Activated naive CD4-positive, alpha-beta T cell treated with anti-CD3 and anti-CD28 coated beads, Interleukin-2, amount 10 ng/mL, durations not matched to agents 7 days and 5 days (primary cell): ENCODE data around the gene FHL2.
A peak's percentile ranks its signal among the peaks of the same experiment; 100 is the strongest.

ENCODE experiments used
- CTCF ChIA-PET: fragments of 350-600 bp; sonication (Branson Sonifier 250); formaldehyde crosslinking; loops from one replicate; lab custom pipeline; 2021; ENCODE audit warnings: antibody characterized with exemption; lab: Charles Lee
- DNase-seq: peaks from one replicate; pipeline ENCODE4 v3.0.0-alpha.2; 2020
- H3K27ac Mint-ChIP-seq: one replicate; pipeline ENCODE4 v1.8.0; 2021; ENCODE audit warnings: mild to moderate bottlenecking, moderate library complexity, mixed read lengths
- H3K27me3 Mint-ChIP-seq: one replicate; pipeline ENCODE4 v1.8.0; 2021; ENCODE audit warnings: mild to moderate bottlenecking, mixed read lengths
- H3K36me3 Mint-ChIP-seq: one replicate; pipeline ENCODE4 v1.8.0; 2021; ENCODE audit warnings: mixed read lengths
- H3K4me1 Mint-ChIP-seq: one replicate; pipeline ENCODE4 v1.8.0; 2021; ENCODE audit warnings: mixed read lengths
- H3K4me3 Mint-ChIP-seq: one replicate; pipeline ENCODE4 v1.8.0; 2021; ENCODE audit warnings: mild to moderate bottlenecking, moderate library complexity, mixed read lengths
- H3K9me3 Mint-ChIP-seq: one replicate; pipeline ENCODE4 v1.8.0; 2021; ENCODE audit warnings: mixed read lengths

FHL2 gene

DNA sequence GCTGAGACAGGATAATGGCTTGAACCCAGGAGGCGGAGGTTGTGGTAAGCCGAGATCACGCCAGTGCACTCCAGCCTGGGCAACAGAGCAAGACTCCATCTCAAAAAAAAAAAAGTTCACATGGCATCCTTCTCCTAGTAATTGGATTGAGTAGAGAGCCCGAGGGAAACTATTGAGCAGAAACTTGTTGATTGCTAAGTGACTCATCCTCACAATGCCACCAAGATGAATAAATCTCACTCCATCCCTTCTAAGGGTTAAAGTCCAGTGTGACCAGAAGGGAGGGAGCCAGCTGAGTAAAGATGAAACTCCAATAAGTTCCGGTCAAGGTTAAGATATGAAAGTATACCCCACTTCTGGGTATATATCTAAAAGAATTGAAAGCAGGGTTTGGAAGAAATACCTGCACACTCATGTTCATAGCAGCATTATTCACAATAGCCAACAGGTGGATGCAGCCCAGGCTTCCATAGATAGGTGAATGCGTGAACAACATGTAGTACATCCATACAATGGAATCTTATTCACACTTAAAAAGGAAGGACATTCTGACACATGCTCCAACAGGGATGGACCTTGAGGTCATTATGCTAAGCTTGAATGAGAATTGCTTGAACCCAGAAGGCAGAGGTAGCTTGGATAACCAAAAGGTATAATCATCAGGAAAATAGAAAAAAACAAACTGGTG, 13.0 kb upstream of the FHL2 start:
- Mint-ChIP-seq H3K27me3 (peaks cover 59% of the 10 kb centered on the region), H3K4me3 (no peak overlapping the region)
- DNase-seq = no peak

DNA sequence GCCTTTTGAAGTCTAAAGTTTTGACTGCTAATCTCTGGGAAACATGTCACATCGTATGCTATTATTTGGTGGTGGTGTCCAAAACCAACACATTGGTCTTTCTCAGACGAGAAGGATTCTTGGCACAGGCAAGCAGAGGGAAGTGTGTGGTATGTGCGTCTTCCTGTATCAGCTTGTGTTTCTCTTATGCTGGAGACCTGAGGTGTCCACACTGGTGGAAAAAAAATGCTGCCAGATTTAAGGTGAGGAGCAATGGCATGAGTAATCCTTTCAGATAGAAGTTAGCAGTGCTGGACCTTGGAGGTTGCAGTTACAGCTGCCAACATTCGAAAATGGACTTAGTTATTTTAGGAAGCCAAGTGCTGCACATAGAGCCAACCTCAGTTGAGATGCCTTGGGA, 11.7 kb upstream of the FHL2 start:
- Mint-ChIP-seq H3K36me3 (no peaks in the 10 kb centered on the region), H3K4me3 (no peak overlapping the region), H3K27ac (no peak overlapping the region), H3K9me3 (no peaks in the 10 kb centered on the region), H3K4me1 (no peaks in the 10 kb centered on the region), H3K27me3 (peaks cover 58% of the 10 kb centered on the region)
- no peak for DNase-seq
- CTCF ChIA-PET = no interaction called here

More for the DNA sequence above, 13.0 kb upstream of the FHL2 start:
- Mint-ChIP-seq H3K27ac (no peak overlapping the region), H3K36me3 (no peaks in the 10 kb centered on the region), H3K9me3 (no peaks in the 10 kb centered on the region), H3K4me1 (peaks cover 3% of the 10 kb centered on the region)
- CTCF ChIA-PET = no interaction called here

DNA sequence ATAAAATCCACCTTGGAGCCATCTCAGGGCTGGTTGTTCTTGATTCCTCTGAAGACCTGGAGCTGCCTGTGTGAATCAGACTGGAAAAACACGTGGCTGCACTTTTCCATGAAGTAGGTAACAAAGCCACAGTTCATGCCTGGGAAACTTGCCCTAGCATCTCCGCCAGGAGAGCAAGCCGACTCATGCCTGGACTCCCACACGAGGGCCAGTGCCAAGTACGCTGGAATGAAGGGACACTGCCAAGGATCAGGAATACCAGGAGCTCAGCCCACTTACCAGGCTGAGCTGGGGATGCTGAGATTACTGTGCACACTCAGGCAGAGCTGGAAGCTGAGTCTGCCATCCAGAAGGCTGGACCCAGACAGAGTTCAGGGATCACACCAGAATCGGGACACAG, 10.9 kb upstream of the FHL2 start:
- no peak overlapping the region for H3K4me3 Mint-ChIP-seq
- H3K27ac Mint-ChIP-seq = no peak overlapping the region
- H3K9me3 Mint-ChIP-seq = no peaks in the 10 kb centered on the region
- no peak for DNase-seq
- CTCF ChIA-PET = no interaction called here
- H3K36me3 Mint-ChIP-seq = no peaks in the 10 kb centered on the region
- H3K4me1 Mint-ChIP-seq = no peaks in the 10 kb centered on the region
- H3K27me3 Mint-ChIP-seq = peaks cover 63% of the 10 kb centered on the region

DNA sequence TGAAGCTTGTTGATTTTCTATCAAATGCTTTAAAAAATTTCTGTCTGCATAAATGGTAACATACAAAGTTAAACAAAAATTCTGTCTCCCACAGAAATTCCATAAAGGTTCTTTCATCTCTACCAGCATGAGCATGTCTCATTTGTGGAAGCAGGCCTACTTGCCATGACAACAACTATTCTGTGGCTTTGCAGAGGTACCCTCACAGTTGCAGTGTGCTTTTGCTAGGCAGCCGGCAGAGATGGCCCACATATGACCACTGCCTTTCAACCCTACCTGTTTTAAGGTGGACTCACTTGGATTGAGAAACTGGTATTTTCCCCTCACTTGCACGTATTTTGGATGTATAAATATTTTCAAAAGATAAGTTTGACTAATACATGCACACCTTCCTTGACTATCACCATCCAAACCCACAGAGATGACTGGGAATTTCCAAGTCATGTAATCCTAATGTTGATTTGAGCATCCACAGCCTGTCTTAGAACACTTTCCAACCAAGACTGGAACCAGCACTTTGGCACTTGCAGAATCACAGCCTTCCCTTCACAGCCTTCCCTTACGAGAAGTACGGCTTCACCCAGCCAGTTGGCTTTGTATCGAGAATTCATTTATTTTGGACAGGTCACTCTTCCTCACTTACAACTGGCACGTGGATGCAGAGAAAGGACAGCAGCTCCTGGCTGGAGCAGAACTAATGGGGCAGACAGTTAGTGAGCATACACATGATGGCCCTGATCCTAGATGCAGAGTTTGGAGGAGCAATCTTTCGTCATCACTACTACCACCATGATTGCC, 9.3 kb upstream of the FHL2 start:
- Mint-ChIP-seq H3K4me1 (no peaks in the 10 kb centered on the region), H3K36me3 (no peaks in the 10 kb centered on the region), H3K27ac (no peak overlapping the region), H3K9me3 (no peaks in the 10 kb centered on the region), H3K27me3 (peaks cover 65% of the 10 kb centered on the region), H3K4me3 (no peak overlapping the region)
- DNase-seq = no peak
- CTCF ChIA-PET = interaction anchor here (0.9 kb wide), 2 partner anchors 12 to 39 kb away, joined by 3 to 4 read pairs; no protein-coding TSS in a partner anchor

DNA sequence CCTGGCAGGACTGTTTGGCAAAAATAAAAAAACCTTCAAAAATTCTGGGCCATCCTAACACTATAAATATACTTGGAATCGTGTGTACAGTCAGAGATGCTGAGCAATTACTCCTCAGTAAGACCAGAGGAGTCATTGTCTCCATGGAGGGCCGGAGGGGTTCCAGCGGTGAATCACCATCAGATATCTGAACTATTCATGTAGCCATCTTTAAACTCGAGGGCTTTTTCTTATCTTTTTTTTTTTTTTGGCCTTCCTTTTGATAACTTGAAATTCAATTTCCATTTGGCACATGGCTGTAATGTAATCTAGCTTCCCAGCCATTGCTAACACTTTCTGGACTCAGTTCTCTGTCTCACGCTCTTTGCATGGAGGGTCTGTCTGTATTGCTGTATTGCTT, 7.4 kb upstream of the FHL2 start:
- H3K9me3 Mint-ChIP-seq = no peaks in the 10 kb centered on the region
- no peak for DNase-seq
- H3K4me1 Mint-ChIP-seq = no peaks in the 10 kb centered on the region
- CTCF ChIA-PET = no interaction called here
- no peak overlapping the region for H3K4me3 Mint-ChIP-seq
- H3K27ac Mint-ChIP-seq = no peak overlapping the region
- peaks cover 50% of the 10 kb centered on the region for H3K27me3 Mint-ChIP-seq
- no peaks in the 10 kb centered on the region for H3K36me3 Mint-ChIP-seq

DNA sequence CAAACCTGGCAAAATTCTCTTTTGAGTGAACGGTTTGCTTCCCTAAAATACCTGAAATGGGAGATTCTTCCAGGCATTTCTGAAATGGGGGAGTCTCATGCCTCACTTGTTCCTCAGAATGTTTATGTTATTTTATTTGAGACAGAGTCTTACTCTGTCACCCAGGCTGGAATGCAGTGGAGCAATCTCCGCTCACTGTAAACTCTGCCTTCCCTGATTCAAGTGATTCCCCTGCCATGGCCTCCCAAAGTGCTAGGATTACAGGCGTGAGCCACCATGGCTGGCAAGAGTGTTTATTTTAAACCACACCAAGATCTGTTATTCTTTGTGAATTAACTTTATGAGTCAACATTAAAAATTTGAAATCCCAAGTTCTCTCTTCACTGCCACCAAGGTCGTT, 6.4 kb upstream of the FHL2 start:
- Mint-ChIP-seq H3K36me3 (no peaks in the 10 kb centered on the region), H3K27ac (no peak overlapping the region), H3K9me3 (no peaks in the 10 kb centered on the region), H3K4me3 (no peak overlapping the region), H3K27me3 (peaks cover 51% of the 10 kb centered on the region), H3K4me1 (no peaks in the 10 kb centered on the region)
- DNase-seq = no peak
- CTCF ChIA-PET = no interaction called here

DNA sequence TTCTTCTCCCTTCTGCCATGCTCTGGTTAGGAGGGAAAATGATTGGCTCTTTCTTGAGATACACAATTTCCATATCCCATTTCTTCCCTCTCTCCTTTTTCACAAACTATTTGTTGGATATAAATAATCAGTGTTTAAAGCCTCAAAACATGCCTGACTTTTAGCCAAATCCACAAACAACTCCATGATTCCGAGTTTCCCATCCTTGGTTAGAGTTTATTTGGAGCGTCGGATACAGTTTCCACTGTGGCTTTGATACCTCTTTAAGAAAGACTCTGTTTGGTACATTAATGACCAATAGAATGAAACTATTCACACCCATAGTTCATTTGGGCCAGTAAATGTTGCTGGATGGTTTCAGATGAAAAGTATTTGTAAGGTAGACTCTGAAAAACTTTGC, 5.9 kb upstream of the FHL2 start:
- no peaks in the 10 kb centered on the region for H3K36me3 Mint-ChIP-seq
- H3K4me1 Mint-ChIP-seq = peaks cover 2% of the 10 kb centered on the region
- CTCF ChIA-PET = no interaction called here
- no peak for DNase-seq
- H3K9me3 Mint-ChIP-seq = no peaks in the 10 kb centered on the region
- H3K27ac Mint-ChIP-seq = no peak overlapping the region
- H3K4me3 Mint-ChIP-seq = no peak overlapping the region
- H3K27me3 Mint-ChIP-seq = peaks cover 52% of the 10 kb centered on the region

DNA sequence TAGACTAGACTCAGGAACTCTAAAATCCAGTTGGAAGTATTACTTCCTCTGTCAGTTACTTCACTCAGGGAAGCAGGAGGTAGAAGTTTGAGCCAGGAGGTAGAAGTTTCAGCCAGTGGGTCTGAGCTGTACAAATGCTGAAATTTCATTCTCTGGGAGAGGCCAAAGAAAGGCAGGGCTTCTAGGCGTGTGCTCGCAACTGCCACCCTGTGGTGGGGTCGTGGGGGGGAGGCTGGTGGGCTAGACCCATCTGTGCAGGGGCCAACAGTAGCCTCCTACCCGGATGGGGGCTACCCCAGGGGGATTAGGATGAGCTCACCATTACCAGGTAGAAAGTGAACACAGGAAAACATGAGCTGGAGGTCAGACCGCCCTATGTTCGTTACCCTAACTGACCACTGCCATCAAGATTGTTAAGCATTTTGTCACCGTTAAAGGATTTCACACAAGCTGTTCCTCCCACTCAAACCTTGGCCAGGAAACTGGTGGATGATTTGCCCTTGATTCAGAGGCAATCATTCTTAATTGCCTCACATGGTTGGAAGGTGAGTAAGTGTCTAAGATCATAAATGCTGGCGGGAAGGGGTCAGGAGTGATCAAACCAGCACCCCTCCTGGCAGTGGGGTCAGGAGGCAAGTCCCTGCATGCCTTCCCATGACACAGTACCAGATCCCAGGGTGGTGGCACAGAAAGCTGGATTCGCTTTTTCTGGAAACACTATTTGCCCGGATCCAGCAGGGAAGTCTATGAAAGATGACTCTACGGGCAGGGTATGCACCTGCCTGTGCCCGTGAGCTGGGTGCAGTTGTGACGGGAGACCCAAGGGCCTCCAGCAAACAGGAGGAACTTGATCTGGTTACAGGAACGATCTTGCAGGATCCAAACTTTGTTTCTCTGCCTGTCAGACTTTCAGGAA, 5.2 kb upstream of the FHL2 start:
- no peaks in the 10 kb centered on the region for H3K9me3 Mint-ChIP-seq
- no peak for DNase-seq
- CTCF ChIA-PET = no interaction called here
- peaks cover 54% of the 10 kb centered on the region for H3K27me3 Mint-ChIP-seq
- H3K4me3 Mint-ChIP-seq = no peak overlapping the region
- H3K36me3 Mint-ChIP-seq = no peaks in the 10 kb centered on the region
- peaks cover 5% of the 10 kb centered on the region for H3K4me1 Mint-ChIP-seq
- no peak overlapping the region for H3K27ac Mint-ChIP-seq

DNA sequence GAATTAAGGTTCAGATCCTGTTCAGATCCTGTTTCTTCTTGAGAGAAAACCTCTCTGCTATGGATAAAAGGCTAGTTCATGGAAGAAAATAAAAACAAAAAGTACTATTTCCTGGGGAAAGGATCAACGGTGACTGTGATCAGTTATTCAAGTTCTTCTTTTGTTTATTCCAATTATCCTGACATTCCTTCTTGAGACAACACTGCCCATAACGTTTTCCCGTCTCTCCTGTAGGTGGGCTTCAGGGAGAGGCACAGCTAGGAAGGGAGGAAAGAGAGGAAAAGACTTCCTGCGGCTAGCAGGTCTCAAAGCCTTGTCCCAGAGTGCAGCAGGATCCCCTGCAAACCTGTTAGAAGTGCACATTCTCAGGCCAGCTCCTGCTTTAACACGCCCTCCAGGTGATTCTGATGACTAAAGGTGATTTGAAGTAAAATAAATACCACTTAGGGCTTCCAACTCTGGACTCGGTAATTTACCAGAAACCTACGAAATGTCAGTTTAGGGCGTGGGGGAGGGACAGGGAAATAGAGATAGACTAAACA, 4.5 kb upstream of the FHL2 start:
- no peak overlapping the region for H3K4me3 Mint-ChIP-seq
- CTCF ChIA-PET = no interaction called here
- no peak overlapping the region for H3K27ac Mint-ChIP-seq
- no peaks in the 10 kb centered on the region for H3K36me3 Mint-ChIP-seq
- H3K4me1 Mint-ChIP-seq = peaks cover 7% of the 10 kb centered on the region
- H3K9me3 Mint-ChIP-seq = no peaks in the 10 kb centered on the region
- DNase-seq = no peak
- peaks cover 54% of the 10 kb centered on the region for H3K27me3 Mint-ChIP-seq

DNA sequence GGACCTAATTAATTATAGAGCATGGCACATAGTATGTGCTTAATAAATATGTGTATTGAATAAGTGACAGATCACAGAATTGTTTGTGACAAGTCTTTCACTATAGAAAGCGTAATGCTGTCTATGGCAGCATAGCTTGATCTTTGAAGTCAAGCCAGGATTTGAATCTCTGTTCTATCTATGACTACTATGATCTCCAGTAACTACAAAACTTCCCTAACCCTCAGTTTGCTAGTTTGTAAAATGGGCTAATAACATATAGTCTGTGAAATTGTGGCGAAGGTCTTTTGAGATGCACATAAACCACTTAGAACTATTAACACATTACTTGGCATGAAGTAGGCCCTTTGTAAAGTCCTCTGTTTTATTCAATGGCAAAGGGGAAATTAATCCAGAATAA, 4.0 kb upstream of the FHL2 start:
- H3K4me1 Mint-ChIP-seq = peaks cover 11% of the 10 kb centered on the region
- H3K4me3 Mint-ChIP-seq = no peak overlapping the region
- no peaks in the 10 kb centered on the region for H3K36me3 Mint-ChIP-seq
- no peaks in the 10 kb centered on the region for H3K9me3 Mint-ChIP-seq
- peaks cover 54% of the 10 kb centered on the region for H3K27me3 Mint-ChIP-seq
- H3K27ac Mint-ChIP-seq = no peak overlapping the region
- CTCF ChIA-PET = no interaction called here
- DNase-seq = no peak

DNA sequence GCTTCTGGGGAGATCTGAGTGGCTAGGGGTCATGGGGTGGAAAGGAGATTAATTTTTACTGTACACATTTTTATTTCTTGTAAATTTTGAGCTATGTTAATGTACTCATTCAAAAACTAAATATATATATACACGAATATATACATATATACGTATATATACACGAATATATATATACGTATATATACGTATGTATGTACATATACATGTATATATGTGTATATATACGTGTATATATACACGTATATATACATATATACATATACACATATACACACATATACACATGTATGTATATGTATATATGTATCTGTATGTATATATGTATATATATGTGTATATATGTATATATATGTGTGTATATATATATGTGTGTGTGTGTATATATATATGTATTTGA, 3.0 kb upstream of the FHL2 start:
- CTCF ChIA-PET = no interaction called here
- peaks cover 56% of the 10 kb centered on the region for H3K27me3 Mint-ChIP-seq
- H3K4me3 Mint-ChIP-seq = no peak overlapping the region
- no peak for DNase-seq
- peaks cover 11% of the 10 kb centered on the region for H3K4me1 Mint-ChIP-seq
- H3K9me3 Mint-ChIP-seq = no peaks in the 10 kb centered on the region
- no peaks in the 10 kb centered on the region for H3K36me3 Mint-ChIP-seq
- no peak overlapping the region for H3K27ac Mint-ChIP-seq

DNA sequence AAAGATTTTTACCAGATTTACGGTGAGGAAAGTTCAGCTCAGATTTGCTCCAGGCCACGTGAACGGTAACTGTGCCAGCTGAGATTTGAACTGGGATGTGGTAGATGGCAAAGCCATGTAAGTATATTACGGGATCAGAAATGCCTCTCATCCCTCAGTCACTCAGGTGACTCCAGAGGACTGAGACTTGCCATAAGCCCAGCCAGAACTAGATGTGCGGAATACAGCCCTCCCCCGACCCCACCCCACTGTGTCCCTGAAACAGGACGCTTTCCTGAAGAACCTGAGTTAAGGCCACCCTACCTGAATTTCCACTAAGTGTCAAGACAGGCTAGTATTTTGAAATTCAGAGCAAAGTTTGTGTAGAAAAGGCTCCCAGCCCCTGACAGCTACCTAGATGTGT, 1.3 kb upstream of the FHL2 start:
- CTCF ChIA-PET = interaction anchor here (0.7 kb wide), 1 partner anchor 32 kb away, joined by 4 read pairs; no protein-coding TSS in a partner anchor
- H3K27ac Mint-ChIP-seq = no peak overlapping the region

DNA sequence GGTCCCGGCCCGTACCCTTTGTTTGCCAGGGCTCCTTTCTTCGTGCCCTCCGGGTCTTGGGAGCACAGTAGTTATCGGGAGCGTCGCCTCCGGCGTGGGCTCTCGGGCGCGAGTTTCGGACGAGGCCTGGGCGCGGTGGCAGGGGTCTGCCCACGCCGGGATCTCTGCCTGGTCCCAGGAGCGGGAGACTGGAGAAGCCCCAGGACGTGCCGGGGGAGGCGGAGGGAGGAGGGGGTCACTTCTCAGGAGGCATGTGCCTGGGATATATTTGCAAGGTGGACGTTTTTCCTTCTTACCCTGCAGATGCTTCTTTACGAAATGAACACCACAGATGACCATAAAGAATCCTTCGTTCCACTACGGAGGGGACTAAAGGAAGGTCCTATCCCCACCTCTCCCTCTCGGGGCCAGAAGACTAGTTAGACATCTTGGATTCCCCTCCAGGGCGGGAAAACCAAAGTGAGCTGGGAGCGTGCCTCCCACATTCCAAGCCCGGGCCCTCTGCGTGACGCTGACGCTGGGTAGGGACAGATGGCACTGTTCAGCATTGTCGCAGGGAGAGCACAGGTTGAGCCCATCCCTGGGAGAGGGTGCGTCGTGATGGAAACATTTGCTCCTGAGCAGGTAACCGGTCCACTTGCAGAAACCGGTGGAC, 483 bp upstream of the FHL2 start:
- H3K27ac Mint-ChIP-seq = no peak overlapping the region
- H3K27me3 Mint-ChIP-seq = peaks cover 57% of the 10 kb centered on the region
- no peak for DNase-seq
- peaks cover 11% of the 10 kb centered on the region for H3K4me1 Mint-ChIP-seq
- H3K9me3 Mint-ChIP-seq = no peaks in the 10 kb centered on the region
- H3K4me3 Mint-ChIP-seq = no peak overlapping the region
- CTCF ChIA-PET = interaction anchor here (0.8 to 1.8 kb wide), 2 partner anchors 10 to 120 kb away, joined by 3 to 5 read pairs; no protein-coding TSS in a partner anchor
- no peaks in the 10 kb centered on the region for H3K36me3 Mint-ChIP-seq

More for the DNA sequence above, 1.3 kb upstream of the FHL2 start:
- peaks cover 11% of the 10 kb centered on the region for H3K4me1 Mint-ChIP-seq
- H3K4me3 Mint-ChIP-seq = peak overlapping the region; percentile 8
- no peaks in the 10 kb centered on the region for H3K9me3 Mint-ChIP-seq
- DNase-seq = no peak
- H3K27me3 Mint-ChIP-seq = peaks cover 60% of the 10 kb centered on the region
- H3K36me3 Mint-ChIP-seq = no peaks in the 10 kb centered on the region
